Astrocyte of the cerebellum (primary cell): Measurements from ENCODE around the gene SORCS2.
A peak's percentile ranks its signal among the peaks of the same experiment; 100 is the strongest.

ENCODE experiments used
- DNase-seq: peaks from one replicate; pipeline ENCODE4 v3.0.0-alpha.2; 2011; ENCODE audit warnings: low read depth
- H3K4me3 ChIP-seq: 2 replicates; pipeline ENCODE4 v1.5.1; 2011; ENCODE audit warnings: mild to moderate bottlenecking, low read depth, low read length, moderate library complexity
- in situ Hi-C: cut with HindIII; loops from 2 replicates; pipeline ENCODE4 v1.10.0; 2017; ENCODE audit warnings: low sequenced_read_pairs
- TF ChIP-seq, protein P1 (sequence below): IDR thresholded peaks from 2 replicates; pipeline ENCODE4 v1.5.1; 2012; ENCODE audit warnings: low read length, low read depth, moderate library complexity, mild to moderate bottlenecking; ENCODE audit errors: missing control alignments

SORCS2 gene

DNA sequence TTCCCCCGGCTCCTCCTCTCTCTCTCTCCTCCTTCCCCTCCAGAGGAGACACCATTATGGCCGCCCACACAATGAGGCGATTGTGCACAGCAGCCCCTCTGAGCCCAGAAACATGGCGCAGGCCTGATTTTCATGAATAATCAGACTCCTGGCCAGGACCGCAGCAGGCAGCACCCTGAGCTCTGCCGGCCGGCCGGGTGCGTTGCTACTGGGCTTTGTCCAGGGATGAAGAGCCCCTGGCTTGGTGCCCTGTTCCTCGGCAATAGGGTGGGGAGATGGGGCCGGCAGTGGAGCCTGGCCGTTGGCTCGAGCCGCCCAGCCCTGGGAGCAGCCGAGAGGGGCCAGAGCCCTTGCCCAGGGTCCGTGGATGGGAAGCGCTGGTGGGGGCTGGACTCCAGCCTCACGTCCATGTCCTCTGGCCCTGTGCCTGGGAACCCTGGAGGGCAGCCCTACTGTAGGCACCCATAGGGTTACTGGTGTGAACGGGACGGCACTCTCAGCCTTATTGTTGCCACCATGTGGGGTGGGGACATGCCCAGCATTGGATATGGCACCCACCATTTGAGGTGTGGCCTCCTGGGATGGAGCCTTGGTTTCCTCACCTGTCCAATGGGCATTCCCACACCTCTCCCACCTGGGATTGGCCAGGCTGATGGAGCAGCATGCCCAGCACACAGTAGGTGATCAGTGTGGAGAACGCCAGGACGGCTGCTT is 103.0 kb downstream of the SORCS2 start:
- DNase-seq, result no peak
- in situ Hi-C loops, result no loop called here
- TF ChIP-seq, protein P1, sequence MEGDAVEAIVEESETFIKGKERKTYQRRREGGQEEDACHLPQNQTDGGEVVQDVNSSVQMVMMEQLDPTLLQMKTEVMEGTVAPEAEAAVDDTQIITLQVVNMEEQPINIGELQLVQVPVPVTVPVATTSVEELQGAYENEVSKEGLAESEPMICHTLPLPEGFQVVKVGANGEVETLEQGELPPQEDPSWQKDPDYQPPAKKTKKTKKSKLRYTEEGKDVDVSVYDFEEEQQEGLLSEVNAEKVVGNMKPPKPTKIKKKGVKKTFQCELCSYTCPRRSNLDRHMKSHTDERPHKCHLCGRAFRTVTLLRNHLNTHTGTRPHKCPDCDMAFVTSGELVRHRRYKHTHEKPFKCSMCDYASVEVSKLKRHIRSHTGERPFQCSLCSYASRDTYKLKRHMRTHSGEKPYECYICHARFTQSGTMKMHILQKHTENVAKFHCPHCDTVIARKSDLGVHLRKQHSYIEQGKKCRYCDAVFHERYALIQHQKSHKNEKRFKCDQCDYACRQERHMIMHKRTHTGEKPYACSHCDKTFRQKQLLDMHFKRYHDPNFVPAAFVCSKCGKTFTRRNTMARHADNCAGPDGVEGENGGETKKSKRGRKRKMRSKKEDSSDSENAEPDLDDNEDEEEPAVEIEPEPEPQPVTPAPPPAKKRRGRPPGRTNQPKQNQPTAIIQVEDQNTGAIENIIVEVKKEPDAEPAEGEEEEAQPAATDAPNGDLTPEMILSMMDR, result no peak
- H3K4me3 ChIP-seq, result no peak overlapping the region

DNA sequence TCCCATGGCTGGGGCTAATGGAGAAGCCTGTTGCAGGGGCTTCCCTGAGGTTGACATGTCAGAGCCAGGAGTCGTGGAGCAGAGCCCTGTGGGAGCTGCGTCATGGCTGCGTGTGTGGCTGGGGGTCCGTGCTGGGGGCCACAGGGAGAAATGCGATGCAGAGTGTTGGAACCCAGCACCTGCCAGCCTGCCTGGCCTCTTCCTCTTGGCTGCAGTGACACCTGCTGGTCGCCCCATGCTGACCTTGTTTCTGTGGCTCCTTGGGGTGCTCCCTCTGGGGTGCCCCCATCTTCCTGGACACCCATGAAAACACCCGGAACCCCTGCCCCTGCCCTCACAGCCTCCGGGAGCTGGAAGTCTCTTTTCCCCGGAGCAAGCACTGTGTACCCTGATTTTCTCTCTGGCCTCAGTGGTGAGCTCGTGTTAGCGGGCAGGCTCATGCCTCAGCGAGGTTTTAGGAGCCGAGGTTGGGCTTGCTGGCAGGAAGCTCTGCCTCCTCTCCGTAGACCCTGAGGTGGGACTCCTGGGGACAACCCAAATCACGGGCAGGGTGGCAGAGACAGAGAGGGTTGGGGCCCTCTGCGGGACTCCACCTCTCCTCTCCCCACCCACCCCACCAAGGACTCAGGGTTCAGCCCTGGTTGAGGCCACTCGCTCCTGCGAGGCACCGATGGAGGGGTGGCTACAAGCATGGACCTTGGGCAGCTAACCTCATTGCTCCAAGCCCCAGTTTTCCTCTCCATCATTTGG is 103.7 kb downstream of the SORCS2 start:
- H3K4me3 ChIP-seq, result no peak overlapping the region
- in situ Hi-C loops, result no loop called here
- TF ChIP-seq, protein P1, result peak; percentile 37
- DNase-seq, result no peak

DNA sequence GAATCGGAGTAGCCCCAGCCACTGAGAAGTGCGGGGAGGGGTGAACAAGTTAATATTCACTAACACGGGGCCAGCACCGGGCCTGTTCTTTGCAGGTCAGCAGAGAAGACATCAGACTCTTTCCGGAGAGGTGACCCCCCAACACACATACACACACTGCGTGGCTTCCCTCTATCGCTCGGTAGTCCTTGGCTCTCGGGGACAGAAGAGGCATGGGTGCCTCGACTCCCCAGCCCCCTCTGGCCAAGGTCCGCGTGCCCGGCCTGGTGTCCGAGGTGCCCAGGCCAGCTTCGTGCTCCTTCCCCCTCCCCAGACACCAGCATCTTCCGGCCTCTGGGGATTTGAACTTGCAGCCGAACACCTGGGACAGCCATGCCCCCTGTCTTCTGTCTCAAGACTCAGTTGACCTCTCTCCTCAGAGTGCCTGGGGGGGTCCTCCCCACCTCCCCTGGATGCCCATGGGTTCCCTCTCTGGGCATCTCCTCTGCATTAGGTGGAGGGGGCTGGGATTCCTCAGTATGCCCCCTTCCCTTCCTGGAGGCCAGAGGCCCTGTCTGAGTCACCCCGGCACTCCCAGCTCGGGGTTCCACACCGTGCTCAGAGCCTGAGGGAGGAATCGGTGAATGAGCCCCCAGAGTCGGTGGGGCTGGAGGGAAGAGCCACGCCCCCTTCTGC is 104.5 kb downstream of the SORCS2 start:
- H3K4me3 ChIP-seq, result no peak overlapping the region
- in situ Hi-C loops, result no loop called here
- TF ChIP-seq, protein P1, result no peak
- no peak for DNase-seq

DNA sequence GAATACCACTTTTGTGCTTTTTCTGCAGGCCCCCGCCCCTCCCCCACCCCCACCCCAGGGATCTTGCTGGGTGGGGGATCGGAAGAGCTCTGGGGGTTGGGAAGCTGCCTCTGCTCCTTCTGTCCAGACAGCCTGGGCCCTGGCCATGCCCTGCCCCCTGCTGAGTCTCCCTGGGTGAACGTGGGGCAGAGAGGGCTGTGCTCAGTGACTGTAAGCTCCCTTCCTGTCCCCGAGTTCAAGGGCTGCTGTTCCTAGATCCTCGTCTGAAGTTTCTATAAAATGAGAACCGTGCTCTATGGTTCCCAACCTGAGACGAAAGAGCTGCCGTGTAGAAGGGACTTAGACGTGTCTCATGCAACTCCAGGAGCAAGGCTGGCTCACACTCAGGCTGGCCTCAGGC is 105.0 kb downstream of the SORCS2 start:
- TF ChIP-seq, protein P1, result no peak

DNA sequence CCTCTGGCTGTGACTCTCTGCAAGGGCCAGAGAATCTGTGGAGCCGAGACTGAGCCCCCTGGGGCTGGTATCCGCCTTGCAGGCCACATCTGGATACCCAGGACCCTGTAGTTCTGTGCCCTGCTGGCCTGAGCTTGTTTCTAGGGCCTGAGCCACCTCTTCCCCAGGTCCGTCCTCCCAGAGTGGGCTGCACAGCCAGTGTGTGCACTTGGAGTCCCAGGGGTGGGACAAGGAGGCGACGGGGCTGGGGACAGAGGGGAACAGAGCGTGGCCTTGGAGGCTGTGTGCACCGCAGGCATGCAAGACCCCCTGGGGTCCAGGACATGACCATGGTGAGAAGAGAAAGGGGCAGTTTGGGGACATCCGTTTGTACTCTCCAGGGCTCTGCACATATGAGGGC is 105.5 kb downstream of the SORCS2 start:
- no peak for DNase-seq
- H3K4me3 ChIP-seq, result no peak overlapping the region
- in situ Hi-C loops, result no loop called here
- TF ChIP-seq, protein P1, result no peak

More for the DNA sequence above, 105.0 kb downstream of the SORCS2 start:
- DNase-seq, result no peak
- H3K4me3 ChIP-seq, result no peak overlapping the region
- in situ Hi-C loops, result no loop called here

DNA sequence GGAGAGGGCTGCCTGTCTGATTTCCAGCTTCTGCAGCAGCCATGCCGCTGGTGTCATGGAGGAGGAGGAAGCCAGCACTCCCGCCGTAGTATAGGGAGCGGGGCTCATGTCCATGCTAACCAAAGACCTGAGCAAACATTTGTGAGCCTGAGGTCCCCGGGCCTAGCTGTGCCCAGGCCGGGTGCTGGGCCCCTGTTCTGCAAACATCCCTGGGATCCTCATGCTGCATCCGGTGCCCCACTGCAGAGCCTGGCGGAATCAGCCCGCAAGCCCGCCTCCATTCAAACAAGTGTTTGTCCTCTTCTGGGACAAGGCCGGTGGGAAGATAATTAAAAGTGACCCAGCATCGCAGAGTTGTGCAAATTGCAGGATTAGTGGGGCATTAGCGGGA is 106.3 kb downstream of the SORCS2 start:
- TF ChIP-seq, protein P1, result no peak
- no peak for DNase-seq
- in situ Hi-C loops, result no loop called here
- H3K4me3 ChIP-seq, result no peak overlapping the region
